H9 (cell line): Measurements from ENCODE around the gene CALML5. TPM values are rescaled to one million over a fixed set of nuclear protein-coding genes. Genes with fewer than 3 reads are reported as not detected.
A peak's percentile ranks its signal among the peaks of the same experiment; 100 is the strongest.

Experiments used
- DNase-seq: peaks from one replicate; pipeline ENCODE4 v3.0.0-alpha.2; 2017
- H2AFZ ChIP-seq: one replicate; pipeline ENCODE4 v1.6.1; 2013; ENCODE audit warnings: mild to moderate bottlenecking, low read length, control low read depth, moderate library complexity
- H2AK5ac ChIP-seq: 2 replicates; pipeline ENCODE4 v1.6.1; 2013; ENCODE audit warnings: low read length, control low read depth, mixed read lengths; ENCODE audit not compliant: insufficient read length
- H2BK120ac ChIP-seq: one replicate; pipeline ENCODE4 v1.6.1; 2013; ENCODE audit warnings: low read depth, mild to moderate bottlenecking, low read length, control low read depth, inconsistent platforms; ENCODE audit not compliant: poor library complexity, severe bottlenecking
- H2BK12ac ChIP-seq: 2 replicates; pipeline ENCODE4 v1.6.1; 2013; ENCODE audit warnings: low read length, control low read depth, mixed read lengths, low read depth; ENCODE audit not compliant: insufficient read length
- H2BK15ac ChIP-seq: 2 replicates; pipeline ENCODE4 v1.6.1; 2013; ENCODE audit warnings: low read depth, low read length, control low read depth
- H2BK20ac ChIP-seq: one replicate; pipeline ENCODE4 v1.6.1; 2013; ENCODE audit warnings: low read depth, mild to moderate bottlenecking, low read length, control low read depth, inconsistent platforms; ENCODE audit not compliant: poor library complexity, severe bottlenecking
- H2BK5ac ChIP-seq: 2 replicates; pipeline ENCODE4 v1.6.1; 2013; ENCODE audit warnings: low read length, control low read depth, mixed read lengths; ENCODE audit not compliant: insufficient read length
- H3K14ac ChIP-seq: 2 replicates; pipeline ENCODE4 v1.6.1; 2013; ENCODE audit warnings: low read length, control low read depth; ENCODE audit not compliant: insufficient read depth
- H3K18ac ChIP-seq: 2 replicates; pipeline ENCODE4 v1.6.1; 2013; ENCODE audit warnings: low read depth, mild to moderate bottlenecking, mixed read lengths, low read length, control low read depth; ENCODE audit not compliant: insufficient read length
- H3K23ac ChIP-seq: 2 replicates; pipeline ENCODE4 v1.6.1; 2013; ENCODE audit warnings: low read length, control low read depth, mixed read lengths, low read depth; ENCODE audit not compliant: insufficient read length
- H3K23me2 ChIP-seq: 2 replicates; pipeline ENCODE4 v1.6.1; 2013; ENCODE audit warnings: low read depth, mild to moderate bottlenecking, mixed read lengths, low read length, control low read depth; ENCODE audit not compliant: insufficient read length, poor library complexity, severe bottlenecking
- H3K27ac ChIP-seq: 2 replicates; pipeline ENCODE4 v1.5.1; 2013; ENCODE audit warnings: low read length, control low read depth, mixed read lengths, low read depth; ENCODE audit not compliant: insufficient read length
- H3K27me3 ChIP-seq: 2 replicates; pipeline ENCODE4 v1.6.1; 2013; ENCODE audit warnings: low read length, control low read depth, inconsistent platforms; ENCODE audit not compliant: insufficient read depth
- H3K4ac ChIP-seq: 2 replicates; pipeline ENCODE4 v1.6.1; 2013; ENCODE audit warnings: low read depth, mild to moderate bottlenecking, control low read depth, inconsistent platforms, low read length, moderate library complexity
- H3K4me1 ChIP-seq: 2 replicates; pipeline ENCODE4 v1.6.1; 2013; ENCODE audit warnings: low read length, control low read depth, inconsistent platforms; ENCODE audit not compliant: insufficient read depth
- H3K4me2 ChIP-seq: 2 replicates; pipeline ENCODE4 v1.6.1; 2013; ENCODE audit warnings: low read length, control low read depth, mixed read lengths; ENCODE audit not compliant: insufficient read length, insufficient read depth
- H3K56ac ChIP-seq: 2 replicates; pipeline ENCODE4 v1.6.1; 2013; ENCODE audit warnings: low read depth, mild to moderate bottlenecking, mixed read lengths, low read length, control low read depth; ENCODE audit not compliant: insufficient read length
- H3K79me1 ChIP-seq: 2 replicates; pipeline ENCODE4 v1.6.1; 2013; ENCODE audit warnings: low read depth, mild to moderate bottlenecking, moderate library complexity, low read length, control low read depth, inconsistent platforms; ENCODE audit not compliant: insufficient read depth, poor library complexity, severe bottlenecking
- H3K79me2 ChIP-seq: 2 replicates; pipeline ENCODE4 v1.6.1; 2013; ENCODE audit warnings: low read length, control low read depth, inconsistent platforms; ENCODE audit not compliant: insufficient read depth
- H3K9ac ChIP-seq: 2 replicates; pipeline ENCODE4 v1.6.1; 2013; ENCODE audit warnings: low read length, control low read depth, mixed read lengths; ENCODE audit not compliant: insufficient read length; ENCODE audit errors: extremely low read depth
- H3K9me3 ChIP-seq: one replicate; pipeline ENCODE4 v1.6.1; 2013; ENCODE audit warnings: low read depth, low read length, inconsistent platforms; ENCODE audit not compliant: control insufficient read depth
- H3T11ph ChIP-seq: one replicate; pipeline ENCODE4 v1.6.1; 2013; ENCODE audit warnings: mild to moderate bottlenecking, low read length, control low read depth, inconsistent platforms
- H4K20me1 ChIP-seq: one replicate; pipeline ENCODE4 v1.6.1; 2013; ENCODE audit not compliant: control insufficient read depth, insufficient read length, insufficient read depth
- H4K5ac ChIP-seq: 2 replicates; pipeline ENCODE4 v1.6.1; 2013; ENCODE audit warnings: low read depth, mild to moderate bottlenecking, mixed read lengths, low read length, control low read depth; ENCODE audit not compliant: insufficient read length
- H4K8ac ChIP-seq: replicated peaks from 2 replicates; pipeline ENCODE4 v1.6.1; 2013; ENCODE audit warnings: low read length, control low read depth, mixed read lengths, low read depth; ENCODE audit not compliant: insufficient read length
- H4K91ac ChIP-seq: 2 replicates; pipeline ENCODE4 v1.6.1; 2013; ENCODE audit warnings: low read depth, mild to moderate bottlenecking, moderate library complexity, mixed read lengths, low read length, control low read depth; ENCODE audit not compliant: insufficient read length
- H3K27ac Mint-ChIP-seq, 3 experiments: 2 replicates in 2 of 3; 3 replicates in 1 of 3; pipeline ENCODE4 v1.8.0; 2020 to 2021; ENCODE audit warnings: mixed read lengths in 3 of 3, mild to moderate bottlenecking in 1 of 3, moderate library complexity in 1 of 3
- H3K27me3 Mint-ChIP-seq: 2 replicates; pipeline ENCODE4 v1.8.0; 2021; ENCODE audit warnings: low read depth, mild to moderate bottlenecking, moderate library complexity, mixed read lengths
- H3K36me3 Mint-ChIP-seq, 3 experiments: 2 replicates in 2 of 3; 3 replicates in 1 of 3; pipeline ENCODE4 v1.8.0; 2020 to 2021; ENCODE audit warnings: low read depth in 3 of 3, mixed read lengths in 3 of 3; ENCODE audit not compliant: insufficient read depth in 1 of 3
- H3K4me1 Mint-ChIP-seq, 2 experiments: 2 replicates each; pipeline ENCODE4 v1.8.0; 2020; ENCODE audit warnings: mixed read lengths in 2 of 2
- H3K4me3 Mint-ChIP-seq, 2 experiments: 2 replicates in 1 of 2; 3 replicates in 1 of 2; pipeline ENCODE4 v1.8.0; 2020 to 2021; ENCODE audit warnings: mild to moderate bottlenecking in 2 of 2, mixed read lengths in 2 of 2, moderate library complexity in 1 of 2
- H3K9me3 Mint-ChIP-seq, 2 experiments: 2 replicates in 1 of 2; 3 replicates in 1 of 2; pipeline ENCODE4 v1.8.0; 2020; ENCODE audit warnings: mild to moderate bottlenecking in 2 of 2, mixed read lengths in 2 of 2, moderate library complexity in 1 of 2
- WGBS: extraction: QIAGEN DNeasy Blood & Tissue Kit; methylation state at CpG from one replicate; pipeline ENCODE4 v1.1.7; 2013; ENCODE audit warnings: missing lambda C conversion rate, low lambda C conversion rate, mixed read lengths; ENCODE audit not compliant: insufficient read length; ENCODE audit errors: extremely low coverage; 5-methylcytosine and 5-hydroxymethylcytosine counted together
- total RNA-seq: library from RNA; stranded (reverse); gene quantifications from 2 replicates; pipeline ENCODE4 v1.2.1, GENCODE V29; 2021
- TF ChIP-seq, protein P1 (sequence below): fragments of 200-600 bp; sonication (generic); conservative IDR thresholded peaks from 3 replicates; pipeline ENCODE4 v1.8.0; 2021; ENCODE audit warnings: antibody characterized with exemption, mild to moderate bottlenecking

Gene CALML5
- total RNA-seq, 1 experiment from 2014 or later, result not detected

DNA sequence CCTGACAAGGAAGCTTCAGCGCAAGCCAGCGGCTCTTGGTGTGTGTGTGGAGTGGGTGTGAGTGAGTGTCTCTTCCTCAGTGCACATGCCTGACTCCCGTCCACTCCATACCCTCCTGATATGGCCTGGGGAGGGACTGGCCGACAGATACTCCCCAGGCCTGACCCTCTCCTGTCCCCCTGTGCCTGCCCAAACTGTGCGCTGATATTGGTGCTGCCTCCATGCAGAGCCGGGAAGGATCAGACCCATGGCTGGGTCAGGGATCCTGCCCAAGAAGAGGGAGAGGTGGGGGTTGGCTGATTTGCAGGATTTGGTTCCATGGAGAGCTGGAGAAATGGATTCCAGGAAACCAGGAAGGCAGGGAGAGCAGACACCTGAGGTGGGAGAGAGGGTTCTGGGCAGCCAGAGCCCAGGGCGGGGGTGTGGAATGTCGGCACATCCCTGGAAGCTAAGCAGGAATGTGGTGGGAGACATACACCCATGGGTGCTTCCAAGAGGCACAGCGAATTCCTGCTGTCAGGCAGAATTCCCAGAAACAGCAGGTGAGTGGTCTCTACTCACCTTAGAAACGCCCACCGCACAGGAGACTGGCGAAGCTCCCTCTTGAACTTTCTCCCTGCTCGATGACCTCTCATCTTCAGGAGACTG is 6.3 kb downstream of the CALML5 start:
- H2AFZ ChIP-seq, result no peak overlapping the region
- no peak overlapping the region for H3K14ac ChIP-seq
- H3K27ac ChIP-seq, result no peak overlapping the region
- no peak overlapping the region for H2BK20ac ChIP-seq
- peaks cover 3 to 11% (median 5%) of the 10 kb centered on the region in 3 experiments for H3K36me3 Mint-ChIP-seq
- no peak overlapping the region for H3T11ph ChIP-seq
- no peak overlapping the region for H2BK120ac ChIP-seq
- H3K27me3 Mint-ChIP-seq, result peaks cover 4% of the 10 kb centered on the region
- H4K8ac ChIP-seq, result no peak overlapping the region
- no peak overlapping the region for H3K4me2 ChIP-seq
- no peak overlapping the region for H3K4me3 Mint-ChIP-seq
- H3K27ac Mint-ChIP-seq, result peak overlapping the region in 1 of 3 experiments; percentile 47; a peak in 1 of 7 replicates
- H3K4me1 Mint-ChIP-seq, result peaks cover 14 to 16% of the 10 kb centered on the region in 2 experiments; a peak in 3 of 4 replicates
- H3K18ac ChIP-seq, result no peak overlapping the region
- H3K23me2 ChIP-seq, result no peaks in the 10 kb centered on the region
- H2BK5ac ChIP-seq, result no peak overlapping the region
- H3K23ac ChIP-seq, result no peak overlapping the region
- H3K9me3 Mint-ChIP-seq, result peaks cover 9 to 11% of the 10 kb centered on the region in 2 experiments
- TF ChIP-seq, protein P1, sequence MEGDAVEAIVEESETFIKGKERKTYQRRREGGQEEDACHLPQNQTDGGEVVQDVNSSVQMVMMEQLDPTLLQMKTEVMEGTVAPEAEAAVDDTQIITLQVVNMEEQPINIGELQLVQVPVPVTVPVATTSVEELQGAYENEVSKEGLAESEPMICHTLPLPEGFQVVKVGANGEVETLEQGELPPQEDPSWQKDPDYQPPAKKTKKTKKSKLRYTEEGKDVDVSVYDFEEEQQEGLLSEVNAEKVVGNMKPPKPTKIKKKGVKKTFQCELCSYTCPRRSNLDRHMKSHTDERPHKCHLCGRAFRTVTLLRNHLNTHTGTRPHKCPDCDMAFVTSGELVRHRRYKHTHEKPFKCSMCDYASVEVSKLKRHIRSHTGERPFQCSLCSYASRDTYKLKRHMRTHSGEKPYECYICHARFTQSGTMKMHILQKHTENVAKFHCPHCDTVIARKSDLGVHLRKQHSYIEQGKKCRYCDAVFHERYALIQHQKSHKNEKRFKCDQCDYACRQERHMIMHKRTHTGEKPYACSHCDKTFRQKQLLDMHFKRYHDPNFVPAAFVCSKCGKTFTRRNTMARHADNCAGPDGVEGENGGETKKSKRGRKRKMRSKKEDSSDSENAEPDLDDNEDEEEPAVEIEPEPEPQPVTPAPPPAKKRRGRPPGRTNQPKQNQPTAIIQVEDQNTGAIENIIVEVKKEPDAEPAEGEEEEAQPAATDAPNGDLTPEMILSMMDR, result no peak
- no peak overlapping the region for H2AK5ac ChIP-seq
- H3K79me1 ChIP-seq, result no peaks in the 10 kb centered on the region
- no peak overlapping the region for H2BK12ac ChIP-seq
- H3K4ac ChIP-seq, result no peak overlapping the region
- no peak overlapping the region for H3K9ac ChIP-seq
- no CpG with 5 or more reads among the region's 13 CpGs for WGBS
- H2BK15ac ChIP-seq, result no peak overlapping the region
- no peak overlapping the region for H4K5ac ChIP-seq
- no peaks in the 10 kb centered on the region for H3K27me3 ChIP-seq
- no peak for DNase-seq
- H3K79me2 ChIP-seq, result no peaks in the 10 kb centered on the region
- H3K4me1 ChIP-seq, result no peaks in the 10 kb centered on the region
- no peaks in the 10 kb centered on the region for H4K20me1 ChIP-seq
- peaks cover 6% of the 10 kb centered on the region for H3K9me3 ChIP-seq
- no peak overlapping the region for H4K91ac ChIP-seq
- no peak overlapping the region for H3K56ac ChIP-seq
